ENCODE measurements around the gene RAB1B.
"Not testable (repeated sequence)": the region's sequence is repeated elsewhere in the genome, so short reads cannot be mapped to it uniquely, and the experiment has no call there.

The RAB1B gene

GRCh38 chr11:66316849-66317251, 48.4 kb downstream of the RAB1B start, which contains the start of gene CD248:
CD248 (minus strand) TSS chr11:66317044; CDS start chr11:66317027, 17 bp downstream.
- TF ChIP-seq POLR2A (IDR thresholded peaks at IDR 0.05; ENCODE audit: low read length) = no peak
- no peak for TF ChIP-seq GATA1 (IDR thresholded peaks at IDR 0.05; ENCODE audit: low read depth, low read length)
- DNase-seq = no peak

- DNase-seq = no peak
- TF ChIP-seq GATA1 (IDR thresholded peaks at IDR 0.05; ENCODE audit: low read depth, low read length) (no peak), POLR2A (IDR thresholded peaks at IDR 0.05; ENCODE audit: low read length) (no peak)
Observed at GRCh38 chr11:66317322-66317722, 48.9 kb downstream of the RAB1B start.

DNA sequence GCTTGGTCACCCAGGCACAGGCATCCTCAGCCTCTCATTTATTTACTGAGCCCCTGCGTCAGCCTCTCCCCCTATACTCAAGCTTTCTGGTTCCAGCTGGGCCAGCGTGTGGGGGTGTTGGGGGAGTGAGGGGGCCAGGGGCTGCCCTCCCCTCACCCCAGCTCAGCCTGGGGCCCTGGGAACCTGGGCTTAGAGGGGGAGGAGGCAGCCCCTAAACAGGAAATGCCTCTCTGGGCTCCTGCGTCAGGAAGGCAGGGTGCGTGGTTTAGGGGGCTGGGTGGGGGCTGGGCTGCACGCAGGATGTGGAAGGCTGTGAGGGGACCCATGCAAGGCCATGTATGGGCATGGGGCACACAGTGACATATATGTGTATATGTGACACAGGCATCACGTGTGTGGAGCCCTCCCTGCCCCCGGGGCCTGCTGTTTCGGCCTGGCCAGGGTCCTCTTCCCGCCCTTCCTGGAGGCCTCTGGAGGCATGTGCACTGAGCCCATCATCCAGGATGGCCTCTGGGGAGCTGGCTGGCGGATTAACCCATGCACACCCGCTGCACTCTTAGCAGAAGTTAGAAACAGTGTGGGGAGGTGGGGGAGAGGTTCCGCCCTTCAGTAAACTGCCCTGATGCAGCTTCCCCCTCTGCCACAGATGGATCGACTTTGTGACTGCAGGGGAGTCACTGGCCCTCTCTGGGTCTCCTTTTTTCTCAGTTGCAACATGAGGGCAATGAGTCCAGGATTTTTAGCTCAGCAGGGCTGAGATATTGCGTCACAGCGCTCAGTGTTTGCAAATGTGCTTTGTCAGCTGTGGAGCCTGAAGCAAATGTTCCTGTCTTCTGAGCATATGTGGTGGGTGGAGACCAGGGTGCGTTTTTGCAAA, 49.5 kb downstream of the RAB1B start:
- peak in 1 of 2 experiments; percentile 50 for DNase-seq
- no peak for TF ChIP-seq POLR2A (IDR thresholded peaks at IDR 0.05; ENCODE audit: low read length)
- TF ChIP-seq GATA1 (IDR thresholded peaks at IDR 0.05; ENCODE audit: low read depth, low read length) = no peak

DNA sequence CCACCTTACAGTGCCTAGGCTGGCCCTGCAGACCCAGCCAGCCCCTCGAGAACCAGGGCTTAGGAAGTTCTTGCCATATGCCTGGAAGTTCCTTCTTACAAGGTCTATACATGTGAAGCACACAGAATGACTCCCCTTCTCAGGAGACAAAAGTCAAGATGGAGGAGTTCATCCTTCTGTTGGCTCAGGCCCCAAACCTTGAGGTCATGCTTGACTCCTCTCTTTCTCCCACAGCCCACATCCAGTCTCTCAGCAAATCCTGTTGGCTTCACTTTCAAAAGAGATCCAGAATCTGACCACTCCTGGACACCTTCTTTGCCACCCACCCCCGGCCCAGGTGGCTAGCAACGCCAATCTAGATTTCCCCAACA, 50.1 kb downstream of the RAB1B start:
- TF ChIP-seq GATA1 (IDR thresholded peaks at IDR 0.05; ENCODE audit: low read depth, low read length) (no peak), POLR2A (IDR thresholded peaks at IDR 0.05; ENCODE audit: low read length) (no peak)
- DNase-seq = no peak

DNA sequence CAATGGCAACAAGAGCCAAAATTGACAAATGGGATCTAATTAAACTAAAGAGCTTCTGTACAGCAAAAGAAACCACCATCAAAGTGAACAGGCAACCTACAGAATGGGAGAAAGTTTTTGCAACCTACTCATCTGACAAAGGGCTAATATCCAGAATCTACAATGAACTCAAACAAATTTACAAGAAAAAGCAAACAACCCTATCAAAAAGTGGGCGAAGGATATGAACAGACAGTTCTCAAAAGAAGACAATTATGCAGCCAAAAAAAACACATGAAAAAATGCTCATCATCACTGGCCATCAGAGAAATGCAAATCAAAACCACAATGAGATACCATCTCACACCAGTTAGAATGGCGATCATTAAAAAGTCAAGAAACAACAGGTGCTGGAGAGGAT, 51.9 kb downstream of the RAB1B start:
- not testable (repeated sequence) for DNase-seq

DNA sequence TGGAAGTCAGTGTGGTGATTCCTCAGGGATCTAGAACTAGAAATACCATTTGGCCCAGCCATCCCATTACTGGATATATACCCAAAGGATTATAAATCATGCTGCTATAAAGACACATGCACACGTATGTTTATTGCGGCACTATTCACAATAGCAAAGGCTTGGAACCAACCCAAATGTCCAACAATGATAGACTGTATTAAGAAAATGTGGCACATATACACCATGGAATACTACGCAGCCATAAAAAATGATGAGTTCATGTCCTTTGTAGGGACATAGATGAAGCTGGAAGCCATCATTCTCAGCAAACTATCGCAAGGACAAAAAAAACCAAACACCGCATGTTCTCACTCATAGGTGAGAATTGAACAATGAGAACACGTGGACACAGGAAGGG, 52.3 kb downstream of the RAB1B start:
- not testable (repeated sequence) for DNase-seq

GRCh38 chr11:66321606-66322005, 53.2 kb downstream of the RAB1B start:
- TF ChIP-seq GATA1 (IDR thresholded peaks at IDR 0.05; ENCODE audit: low read depth, low read length) (no peak), POLR2A (IDR thresholded peaks at IDR 0.05; ENCODE audit: low read length) (no peak)
- DNase-seq = no peak

DNA sequence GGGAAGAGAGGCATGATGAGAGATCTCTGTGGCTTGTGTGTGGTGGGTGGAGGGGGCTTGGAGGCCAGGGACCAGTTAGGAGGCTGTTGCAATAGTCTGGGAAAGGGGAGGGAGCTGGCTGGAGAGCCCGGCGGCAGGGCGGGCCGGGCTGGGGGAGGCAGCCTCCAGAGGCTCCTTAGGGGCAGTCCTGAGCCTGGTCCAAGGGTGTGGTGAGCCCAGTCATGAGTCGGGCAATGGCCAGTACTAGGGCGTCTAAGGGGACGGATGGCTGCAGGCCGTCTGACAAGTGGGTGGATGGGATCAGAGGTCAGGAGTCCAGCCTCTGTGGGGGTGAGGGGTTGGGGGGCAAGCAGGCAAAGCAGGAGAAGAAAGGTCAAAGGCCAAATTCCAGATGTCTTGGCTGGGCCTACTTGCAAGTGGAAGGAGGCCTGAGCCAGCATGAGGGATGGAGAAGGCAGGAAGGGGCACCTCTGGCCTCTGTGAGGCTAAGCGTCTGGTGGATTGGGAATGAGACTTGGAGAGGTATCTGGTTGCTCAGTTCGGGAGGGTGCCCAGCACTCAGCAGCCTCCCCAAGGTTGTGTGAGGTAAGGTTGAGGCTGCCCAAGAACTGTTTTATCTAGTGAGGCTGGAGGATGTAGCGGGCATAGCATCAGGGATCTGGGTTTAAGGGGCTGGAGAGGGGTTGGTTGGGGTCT, 54.4 kb downstream of the RAB1B start:
- DNase-seq = no peak
- TF ChIP-seq POLR2A (IDR thresholded peaks at IDR 0.05; ENCODE audit: low read length) = no peak
- TF ChIP-seq GATA1 (IDR thresholded peaks at IDR 0.05; ENCODE audit: low read depth, low read length) = no peak

DNA sequence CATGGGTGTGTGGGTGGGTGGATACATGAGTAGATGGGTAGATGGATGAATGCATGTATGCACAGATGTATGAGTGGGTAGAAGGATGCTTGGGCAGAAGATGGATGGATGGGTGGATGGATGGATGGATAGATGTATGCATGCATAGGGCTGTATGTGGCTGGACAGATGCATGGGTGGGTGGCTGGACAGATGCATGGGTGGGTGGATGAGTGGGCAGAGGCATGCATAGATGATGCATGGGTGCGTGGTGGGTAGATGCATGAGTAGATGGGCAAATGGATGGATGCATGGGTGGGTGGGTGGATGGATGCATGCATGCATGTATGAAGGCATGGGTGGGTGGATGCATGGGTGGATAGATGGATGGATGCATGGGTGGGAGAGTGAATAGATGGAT, 55.2 kb downstream of the RAB1B start:
- no peak for TF ChIP-seq GATA1 (IDR thresholded peaks at IDR 0.05; ENCODE audit: low read depth, low read length)
- TF ChIP-seq POLR2A (IDR thresholded peaks at IDR 0.05; ENCODE audit: low read length) = no peak
- DNase-seq = no peak

DNA sequence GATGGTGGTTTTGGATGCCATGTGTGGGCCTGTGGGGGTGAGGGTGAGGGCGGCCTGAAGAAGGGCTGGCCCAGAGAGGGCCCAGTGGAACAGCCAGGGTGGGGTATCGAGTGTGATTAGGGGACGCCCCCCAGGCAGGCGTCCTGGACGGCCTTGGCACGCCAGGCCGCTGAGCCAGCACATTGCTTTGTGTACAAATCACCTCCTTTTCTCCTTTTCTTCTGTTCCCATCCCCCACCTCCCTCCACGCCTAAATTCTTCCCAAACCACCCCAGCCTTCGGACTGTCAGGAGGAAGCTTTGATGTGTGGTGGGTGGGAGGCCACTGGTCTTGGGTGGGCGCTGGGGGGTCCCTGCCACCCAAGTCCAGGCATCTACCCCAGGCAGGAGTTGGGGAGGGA, 56.2 kb downstream of the RAB1B start:
- TF ChIP-seq POLR2A (IDR thresholded peaks at IDR 0.05; ENCODE audit: low read length) (no peak), GATA1 (IDR thresholded peaks at IDR 0.05; ENCODE audit: low read depth, low read length) (no peak)
- DNase-seq = no peak

GRCh38 chr11:66325263-66325671, 56.8 kb downstream of the RAB1B start:
- TF ChIP-seq GATA1 (IDR thresholded peaks at IDR 0.05; ENCODE audit: low read depth, low read length) = no peak
- TF ChIP-seq POLR2A (IDR thresholded peaks at IDR 0.05; ENCODE audit: low read length) = no peak
- DNase-seq = no peak

DNA sequence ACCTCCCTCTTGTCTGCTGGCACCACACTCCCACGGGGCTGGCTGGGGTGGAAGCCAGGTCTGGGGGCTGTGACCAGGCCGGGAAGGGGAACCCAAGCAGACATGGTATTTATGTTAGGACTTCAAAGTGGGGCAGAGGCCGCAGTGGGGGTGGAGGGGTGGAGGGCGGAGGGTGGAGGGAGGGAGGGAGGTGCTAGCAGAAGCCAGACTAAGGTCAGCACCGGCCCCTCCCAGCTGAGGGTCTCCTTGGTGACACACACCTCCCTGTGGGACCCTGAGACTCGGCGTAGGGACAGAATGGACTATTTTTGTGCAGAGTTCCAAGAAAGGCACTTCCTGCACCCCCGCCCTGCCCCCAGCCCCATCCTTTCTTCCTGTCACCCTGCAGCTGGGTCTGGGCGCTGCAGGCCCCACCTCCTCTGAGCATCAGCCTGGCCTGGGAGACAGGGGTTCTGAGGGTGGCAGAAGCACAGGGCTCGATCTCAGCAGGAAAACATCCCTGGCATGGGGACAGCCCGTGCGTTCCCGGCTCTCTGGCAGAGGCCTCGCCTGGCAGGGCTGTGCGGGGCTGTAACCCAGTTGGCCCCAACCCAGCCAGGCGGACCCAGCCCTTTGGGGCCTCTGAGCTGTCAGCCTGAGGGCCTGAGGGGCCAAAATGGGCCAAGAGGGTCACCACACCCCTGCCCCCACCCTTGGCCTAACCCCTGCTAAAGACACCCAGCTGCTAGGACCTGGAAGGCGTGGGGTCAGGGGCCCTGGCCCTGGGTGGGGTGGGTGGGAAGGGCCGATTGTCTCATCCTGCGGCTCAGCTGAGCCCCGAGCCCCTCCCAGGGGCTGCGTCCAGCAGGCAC, 58.0 kb downstream of the RAB1B start:
- no peak for DNase-seq
- no peak for TF ChIP-seq POLR2A (IDR thresholded peaks at IDR 0.05; ENCODE audit: low read length)
